ENCODE results near the gene ZNF804B. TPM values are rescaled to one million over a fixed set of nuclear protein-coding genes. Genes with fewer than 3 reads are reported as not detected.

ZNF804B gene
- total RNA-seq, 1 experiment from 2014 or later: not detected

DNA sequence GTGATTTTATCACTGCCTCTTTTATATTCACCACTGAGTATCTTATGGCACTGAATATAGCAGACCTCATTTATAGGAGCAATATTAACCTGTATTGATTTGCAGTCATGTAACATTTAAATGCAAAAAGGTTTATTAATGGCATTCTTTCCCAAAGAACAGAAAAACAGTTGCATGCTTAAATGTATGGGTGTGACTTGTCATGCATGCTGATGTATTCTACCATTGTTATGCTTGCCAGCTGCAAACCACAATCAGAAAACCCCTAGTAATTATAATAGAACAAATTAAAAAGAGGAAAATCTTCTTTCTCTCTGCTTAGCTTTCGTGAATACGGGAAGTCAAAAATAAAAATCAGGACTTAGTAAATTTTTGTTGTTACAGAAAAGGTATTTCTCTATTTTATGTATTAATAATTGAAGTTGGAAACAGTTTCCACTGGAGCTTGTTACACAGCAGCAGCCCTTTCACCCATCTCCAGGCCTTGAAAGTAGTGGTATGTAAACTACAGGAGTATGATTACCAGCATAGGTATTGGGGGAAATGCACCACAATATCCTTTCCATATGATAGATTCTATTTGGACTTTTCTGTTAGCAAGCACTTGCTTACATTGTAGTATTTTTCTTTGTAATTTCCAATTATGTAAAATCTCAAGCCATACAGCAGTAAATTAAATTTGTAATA is 183.5 kb downstream of the ZNF804B start:
- no peak overlapping the region for H4K8ac ChIP-seq (replicated peaks; ENCODE audit: insufficient read length, low read depth, low read length)
- H3K23me2 ChIP-seq (ENCODE audit: insufficient read length, low read depth, low read length, poor library complexity, severe bottlenecking): no peaks in the 10 kb centered on the region
- no peaks in the 10 kb centered on the region for H3K4me1 ChIP-seq (ENCODE audit: insufficient read depth, low read length)
- H3K4me1 Mint-ChIP-seq: peaks cover 19 to 20% of the 10 kb centered on the region in 2 experiments
- H3K27me3 ChIP-seq (ENCODE audit: insufficient read depth, low read length): no peaks in the 10 kb centered on the region
- H3K79me1 ChIP-seq (ENCODE audit: insufficient read depth, low read depth, low read length, poor library complexity, severe bottlenecking): no peaks in the 10 kb centered on the region
- H3K9me3 Mint-ChIP-seq: peaks cover 10 to 16% of the 10 kb centered on the region in 2 experiments
- H2AFZ ChIP-seq (ENCODE audit: low read length): no peak overlapping the region
- no peak overlapping the region for H4K91ac ChIP-seq (ENCODE audit: insufficient read length, low read depth, low read length)
- no peak overlapping the region for H2BK12ac ChIP-seq (ENCODE audit: insufficient read length, low read depth, low read length)
- H2BK15ac ChIP-seq (ENCODE audit: low read depth, low read length): no peak overlapping the region
- H3K4me3 Mint-ChIP-seq: no peak overlapping the region
- H4K20me1 ChIP-seq (ENCODE audit: control insufficient read depth, insufficient read depth, insufficient read length): no peaks in the 10 kb centered on the region
- H3K4me2 ChIP-seq (ENCODE audit: insufficient read depth, insufficient read length, low read length): no peak overlapping the region
- H3K18ac ChIP-seq (ENCODE audit: insufficient read length, low read depth, low read length): no peak overlapping the region
- no peak overlapping the region for H2BK120ac ChIP-seq (ENCODE audit: low read depth, low read length, poor library complexity, severe bottlenecking)
- no peak overlapping the region for H4K5ac ChIP-seq (ENCODE audit: insufficient read length, low read depth, low read length)
- no peak overlapping the region for H3K27ac ChIP-seq (ENCODE audit: insufficient read length, low read depth, low read length)
- no peak overlapping the region for H3K14ac ChIP-seq (ENCODE audit: insufficient read depth, low read length)
- no peaks in the 10 kb centered on the region for H3K27me3 Mint-ChIP-seq (ENCODE audit: low read depth)
- no peaks in the 10 kb centered on the region for H3K9me3 ChIP-seq (ENCODE audit: control insufficient read depth, low read depth, low read length)
- no peak overlapping the region for H3K4ac ChIP-seq (ENCODE audit: low read depth, low read length)
- TF ChIP-seq, protein P1, sequence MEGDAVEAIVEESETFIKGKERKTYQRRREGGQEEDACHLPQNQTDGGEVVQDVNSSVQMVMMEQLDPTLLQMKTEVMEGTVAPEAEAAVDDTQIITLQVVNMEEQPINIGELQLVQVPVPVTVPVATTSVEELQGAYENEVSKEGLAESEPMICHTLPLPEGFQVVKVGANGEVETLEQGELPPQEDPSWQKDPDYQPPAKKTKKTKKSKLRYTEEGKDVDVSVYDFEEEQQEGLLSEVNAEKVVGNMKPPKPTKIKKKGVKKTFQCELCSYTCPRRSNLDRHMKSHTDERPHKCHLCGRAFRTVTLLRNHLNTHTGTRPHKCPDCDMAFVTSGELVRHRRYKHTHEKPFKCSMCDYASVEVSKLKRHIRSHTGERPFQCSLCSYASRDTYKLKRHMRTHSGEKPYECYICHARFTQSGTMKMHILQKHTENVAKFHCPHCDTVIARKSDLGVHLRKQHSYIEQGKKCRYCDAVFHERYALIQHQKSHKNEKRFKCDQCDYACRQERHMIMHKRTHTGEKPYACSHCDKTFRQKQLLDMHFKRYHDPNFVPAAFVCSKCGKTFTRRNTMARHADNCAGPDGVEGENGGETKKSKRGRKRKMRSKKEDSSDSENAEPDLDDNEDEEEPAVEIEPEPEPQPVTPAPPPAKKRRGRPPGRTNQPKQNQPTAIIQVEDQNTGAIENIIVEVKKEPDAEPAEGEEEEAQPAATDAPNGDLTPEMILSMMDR (conservative IDR thresholded peaks at IDR 0.05): no peak
- DNase-seq: no peak
- H2BK5ac ChIP-seq (ENCODE audit: insufficient read length, low read length): no peak overlapping the region
- no peaks in the 10 kb centered on the region for H3K79me2 ChIP-seq (ENCODE audit: insufficient read depth, low read length)
- no peak overlapping the region for H3T11ph ChIP-seq (ENCODE audit: low read length)
- H2AK5ac ChIP-seq (ENCODE audit: insufficient read length, low read length): no peak overlapping the region
- peak overlapping the region in 1 of 3 experiments; percentile 63; a peak in 2 of 7 replicates for H3K27ac Mint-ChIP-seq
- H3K36me3 Mint-ChIP-seq (ENCODE audit: insufficient read depth in 1 of 3, low read depth in 3 of 3): peaks cover 3 to 13% (median 5%) of the 10 kb centered on the region in 3 experiments; a peak in 6 of 7 replicates
- no peak overlapping the region for H2BK20ac ChIP-seq (ENCODE audit: low read depth, low read length, poor library complexity, severe bottlenecking)
- no peak overlapping the region for H3K9ac ChIP-seq (ENCODE audit: extremely low read depth, insufficient read length, low read length)
- no peak overlapping the region for H3K23ac ChIP-seq (ENCODE audit: insufficient read length, low read depth, low read length)
- no CpG with 5 or more reads among the region's 2 CpGs for WGBS (ENCODE audit: extremely low coverage, insufficient read length, low lambda C conversion rate)
- H3K56ac ChIP-seq (ENCODE audit: insufficient read length, low read depth, low read length): no peak overlapping the region

All from H9 (cell line).